Neural cell (in vitro differentiated cells): ENCODE measurements around the gene GMDS.
"Not testable (repeated sequence)": the region's sequence is repeated elsewhere in the genome, so short reads cannot be mapped to it uniquely, and the experiment has no call there.

Source experiments
- TAF1 ChIP-seq: IDR thresholded peaks from 2 replicates; pipeline ENCODE4 v1.6.1; 2012; ENCODE audit warnings: low read depth
- TF ChIP-seq, protein P1 (sequence below): fragments of 450-650 bp; IDR thresholded peaks from 2 replicates; pipeline ENCODE4 v1.5.1; 2014; ENCODE audit warnings: antibody characterized with exemption, mild to moderate bottlenecking, moderate library complexity; ENCODE audit not compliant: poor library complexity, severe bottlenecking

DNA sequence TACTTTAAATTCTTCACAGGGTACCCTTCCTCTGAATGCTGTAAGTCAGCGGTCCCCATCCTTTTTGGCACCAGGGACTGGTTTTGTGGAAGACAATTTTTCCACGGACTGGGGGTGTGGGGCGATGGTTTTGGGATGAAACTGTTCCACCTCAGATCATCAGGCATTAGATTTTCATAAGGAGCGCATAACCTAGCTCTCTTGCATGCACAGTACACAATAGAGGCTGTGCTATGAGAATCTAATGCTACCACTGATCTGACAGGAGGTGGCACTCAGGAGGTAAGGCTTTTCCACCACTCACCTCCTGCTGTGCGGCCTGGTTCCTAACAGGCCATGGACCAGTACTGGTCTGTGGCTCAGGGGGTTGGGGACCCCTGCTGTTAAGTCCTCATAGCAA is 399.9 kb downstream of the GMDS start:
- TF ChIP-seq, protein P1, sequence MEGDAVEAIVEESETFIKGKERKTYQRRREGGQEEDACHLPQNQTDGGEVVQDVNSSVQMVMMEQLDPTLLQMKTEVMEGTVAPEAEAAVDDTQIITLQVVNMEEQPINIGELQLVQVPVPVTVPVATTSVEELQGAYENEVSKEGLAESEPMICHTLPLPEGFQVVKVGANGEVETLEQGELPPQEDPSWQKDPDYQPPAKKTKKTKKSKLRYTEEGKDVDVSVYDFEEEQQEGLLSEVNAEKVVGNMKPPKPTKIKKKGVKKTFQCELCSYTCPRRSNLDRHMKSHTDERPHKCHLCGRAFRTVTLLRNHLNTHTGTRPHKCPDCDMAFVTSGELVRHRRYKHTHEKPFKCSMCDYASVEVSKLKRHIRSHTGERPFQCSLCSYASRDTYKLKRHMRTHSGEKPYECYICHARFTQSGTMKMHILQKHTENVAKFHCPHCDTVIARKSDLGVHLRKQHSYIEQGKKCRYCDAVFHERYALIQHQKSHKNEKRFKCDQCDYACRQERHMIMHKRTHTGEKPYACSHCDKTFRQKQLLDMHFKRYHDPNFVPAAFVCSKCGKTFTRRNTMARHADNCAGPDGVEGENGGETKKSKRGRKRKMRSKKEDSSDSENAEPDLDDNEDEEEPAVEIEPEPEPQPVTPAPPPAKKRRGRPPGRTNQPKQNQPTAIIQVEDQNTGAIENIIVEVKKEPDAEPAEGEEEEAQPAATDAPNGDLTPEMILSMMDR = not testable (repeated sequence)
- not testable (repeated sequence) for TF ChIP-seq TAF1
